IMR-90 (cell line): Measurements from ENCODE around the gene AHCYL2.
"Not testable (repeated sequence)": the region's sequence is repeated elsewhere in the genome, so short reads cannot be mapped to it uniquely, and the experiment has no call there.

Experiments
- MAFK ChIP-seq: IDR thresholded peaks from 2 replicates; pipeline ENCODE4 v1.6.1; 2012; ENCODE audit warnings: low read depth, low read length, improper control_type of control experiment
- MAZ ChIP-seq: IDR thresholded peaks from 2 replicates; pipeline ENCODE4 v1.6.1; 2012; ENCODE audit warnings: low read depth, mild to moderate bottlenecking, low read length, improper control_type of control experiment, moderate library complexity, borderline replicate concordance
- NFE2L2 ChIP-seq: fragments of 150-350 bp; IDR thresholded peaks from 2 replicates; pipeline ENCODE4 v1.6.1; 2016; ENCODE audit warnings: low read depth, mild to moderate bottlenecking, low read length
- POLR2A ChIP-seq: IDR thresholded peaks from 2 replicates; pipeline ENCODE4 v1.6.1; 2012; ENCODE audit warnings: mild to moderate bottlenecking, low read depth, low read length
- RAD21 ChIP-seq: IDR thresholded peaks from 2 replicates; pipeline ENCODE4 v1.6.1; 2012; ENCODE audit warnings: low read length, improper control_type of control experiment
- TF ChIP-seq, protein P1 (sequence below): conservative IDR thresholded peaks from 2 replicates; pipeline ENCODE4 v1.5.1; 2012; ENCODE audit warnings: mild to moderate bottlenecking, low read depth, low read length, improper control_type of control experiment

DNA sequence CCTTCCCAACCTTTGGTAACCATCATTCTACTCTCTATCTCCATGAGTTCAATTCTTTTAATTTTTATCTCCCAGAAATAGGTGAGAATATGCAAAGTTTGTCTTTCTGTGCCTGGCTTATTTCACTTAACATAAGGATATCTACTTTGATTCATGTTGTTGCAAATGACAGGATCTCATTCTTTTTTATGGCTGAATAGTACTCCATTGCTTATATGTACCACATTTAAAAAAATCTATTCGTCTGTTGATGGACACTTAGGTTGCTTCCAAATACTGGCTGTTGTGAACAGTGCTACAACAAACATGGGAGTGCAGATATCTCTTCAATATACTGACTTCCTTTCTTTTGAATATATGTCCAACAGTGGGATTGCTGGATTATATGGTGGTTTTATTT is 75.5 kb downstream of the AHCYL2 start:
- TF ChIP-seq NFE2L2, MAFK, RAD21, MAZ, POLR2A: not testable (repeated sequence)
- TF ChIP-seq, protein P1, sequence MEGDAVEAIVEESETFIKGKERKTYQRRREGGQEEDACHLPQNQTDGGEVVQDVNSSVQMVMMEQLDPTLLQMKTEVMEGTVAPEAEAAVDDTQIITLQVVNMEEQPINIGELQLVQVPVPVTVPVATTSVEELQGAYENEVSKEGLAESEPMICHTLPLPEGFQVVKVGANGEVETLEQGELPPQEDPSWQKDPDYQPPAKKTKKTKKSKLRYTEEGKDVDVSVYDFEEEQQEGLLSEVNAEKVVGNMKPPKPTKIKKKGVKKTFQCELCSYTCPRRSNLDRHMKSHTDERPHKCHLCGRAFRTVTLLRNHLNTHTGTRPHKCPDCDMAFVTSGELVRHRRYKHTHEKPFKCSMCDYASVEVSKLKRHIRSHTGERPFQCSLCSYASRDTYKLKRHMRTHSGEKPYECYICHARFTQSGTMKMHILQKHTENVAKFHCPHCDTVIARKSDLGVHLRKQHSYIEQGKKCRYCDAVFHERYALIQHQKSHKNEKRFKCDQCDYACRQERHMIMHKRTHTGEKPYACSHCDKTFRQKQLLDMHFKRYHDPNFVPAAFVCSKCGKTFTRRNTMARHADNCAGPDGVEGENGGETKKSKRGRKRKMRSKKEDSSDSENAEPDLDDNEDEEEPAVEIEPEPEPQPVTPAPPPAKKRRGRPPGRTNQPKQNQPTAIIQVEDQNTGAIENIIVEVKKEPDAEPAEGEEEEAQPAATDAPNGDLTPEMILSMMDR, result not testable (repeated sequence)
